CD4-positive, alpha-beta T cell treated with Interleukin-21 for 1 hour (primary cell): ENCODE measurements around the gene ENPP5.
"Not testable (repeated sequence)": the region's sequence is repeated elsewhere in the genome, so short reads cannot be mapped to it uniquely, and the experiment has no call there.

Experiments
- DNase-seq: peaks from one replicate; pipeline ENCODE4 v3.0.0-alpha.2; 2020

The ENPP5 gene

GRCh38 chr6:46172176-46172575 lies 1.4 kb upstream of the ENPP5 start:
- no peak for DNase-seq

- no peak for DNase-seq
Observed at GRCh38 chr6:46160102-46160501, 10.7 kb downstream of the ENPP5 start.

GRCh38 chr6:46159229-46159628 lies 11.6 kb downstream of the ENPP5 start:
- DNase-seq = no peak

GRCh38 chr6:46156701-46157100 lies 14.1 kb downstream of the ENPP5 start:
- no peak for DNase-seq

GRCh38 chr6:46149066-46149465 lies 21.7 kb downstream of the ENPP5 start:
- not testable (repeated sequence) for DNase-seq

- DNase-seq = no peak
Observed at GRCh38 chr6:46144270-46144669, 26.5 kb downstream of the ENPP5 start.

- DNase-seq = no peak
Observed at GRCh38 chr6:46138281-46138680, 32.5 kb downstream of the ENPP5 start.

GRCh38 chr6:46137387-46137786 lies 33.4 kb downstream of the ENPP5 start:
- DNase-seq = no peak

GRCh38 chr6:46136831-46137230 lies 33.9 kb downstream of the ENPP5 start:
- no peak for DNase-seq

- no peak for DNase-seq
Observed at GRCh38 chr6:46135176-46135575, 35.6 kb downstream of the ENPP5 start.

GRCh38 chr6:46134216-46134615 lies 36.6 kb downstream of the ENPP5 start:
- DNase-seq = no peak

- DNase-seq = not testable (repeated sequence)
Observed at GRCh38 chr6:46131291-46131690, 39.5 kb downstream of the ENPP5 start.

- DNase-seq = no peak
Observed at GRCh38 chr6:46130666-46131065, 40.1 kb downstream of the ENPP5 start.

GRCh38 chr6:46129629-46130511 lies 40.9 kb downstream of the ENPP5 start, which contains the start of gene ENPP4:
Gene ENPP4 (plus strand): TSS chr6:46129989. CDS start chr6:46139584, 9,595 bp downstream.
- DNase-seq = peak; percentile 98

- DNase-seq = no peak
Observed at GRCh38 chr6:46129291-46129628, 41.5 kb downstream of the ENPP5 start.

GRCh38 chr6:46128476-46128875 lies 42.3 kb downstream of the ENPP5 start:
- no peak for DNase-seq

- DNase-seq = peak; percentile 13
Observed at GRCh38 chr6:46119679-46120078, 51.1 kb downstream of the ENPP5 start.

GRCh38 chr6:46118836-46119235 lies 51.9 kb downstream of the ENPP5 start:
- DNase-seq = no peak

- DNase-seq = no peak
Observed at GRCh38 chr6:46118157-46118556, 52.6 kb downstream of the ENPP5 start.

- no peak for DNase-seq
Observed at GRCh38 chr6:46116289-46116688, 54.5 kb downstream of the ENPP5 start.

- DNase-seq = no peak
Observed at GRCh38 chr6:46115634-46116033, 55.1 kb downstream of the ENPP5 start.

- DNase-seq = no peak
Observed at GRCh38 chr6:46113370-46113769, 57.4 kb downstream of the ENPP5 start.
